ENCODE measurements around the gene ZNF92.
"Not testable (repeated sequence)": the region's sequence is repeated elsewhere in the genome, so short reads cannot be mapped to it uniquely, and the experiment has no call there.

Gene ZNF92

GRCh38 chr7:65373608-65374351 lies at the start of gene ZNF92:
TSS of gene ZNF92 (plus strand) at chr7:65373855. CDS start at chr7:65373998, 143 bp downstream.
- peak; percentile 74 for DNase-seq

GRCh38 chr7:65325793-65326432 lies 47.7 kb upstream of the ZNF92 start:
- no peak for DNase-seq

- DNase-seq, result no peak
Observed at GRCh38 chr7:65338346-65338745, 35.3 kb upstream of the ZNF92 start.

- DNase-seq, result no peak
Observed at GRCh38 chr7:65339257-65339656, 34.4 kb upstream of the ZNF92 start.

GRCh38 chr7:65342723-65343629 lies 30.7 kb upstream of the ZNF92 start:
- DNase-seq, result no peak

- DNase-seq, result not testable (repeated sequence)
Observed at GRCh38 chr7:65344541-65344940, 29.1 kb upstream of the ZNF92 start.

- no peak for DNase-seq
Observed at GRCh38 chr7:65354263-65354662, 19.4 kb upstream of the ZNF92 start.

- DNase-seq, result no peak
Observed at GRCh38 chr7:65369843-65370242, 3.8 kb upstream of the ZNF92 start.

- no peak for DNase-seq
Observed at GRCh38 chr7:65371468-65371867, 2.2 kb upstream of the ZNF92 start.

GRCh38 chr7:65379318-65379717 lies 5.7 kb downstream of the ZNF92 start:
- DNase-seq, result no peak

GRCh38 chr7:65381742-65382141 lies 8.1 kb downstream of the ZNF92 start:
- DNase-seq, result no peak

GRCh38 chr7:65382452-65382851 lies 8.8 kb downstream of the ZNF92 start:
- DNase-seq, result no peak

GRCh38 chr7:65387891-65388290 lies 14.2 kb downstream of the ZNF92 start:
- no peak for DNase-seq

- no peak for DNase-seq
Observed at GRCh38 chr7:65390588-65390987, 16.9 kb downstream of the ZNF92 start.

- DNase-seq, result no peak
Observed at GRCh38 chr7:65397730-65398142, 24.1 kb downstream of the ZNF92 start.

GRCh38 chr7:65398671-65399070 lies 25.0 kb downstream of the ZNF92 start:
- not testable (repeated sequence) for DNase-seq

GRCh38 chr7:65399101-65399500 lies 25.4 kb downstream of the ZNF92 start:
- not testable (repeated sequence) for DNase-seq

- no peak for DNase-seq
Observed at GRCh38 chr7:65404020-65404419, 30.4 kb downstream of the ZNF92 start.

GRCh38 chr7:65406706-65407105 lies 33.1 kb downstream of the ZNF92 start:
- DNase-seq, result not testable (repeated sequence)

GRCh38 chr7:65409363-65409762 lies 35.7 kb downstream of the ZNF92 start:
- DNase-seq, result no peak

- DNase-seq, result no peak
Observed at GRCh38 chr7:65411249-65411648, 37.6 kb downstream of the ZNF92 start.

- DNase-seq, result no peak
Observed at GRCh38 chr7:65422670-65423069, 49.0 kb downstream of the ZNF92 start.

- DNase-seq, result not testable (repeated sequence)
Observed at GRCh38 chr7:65423286-65423685, 49.6 kb downstream of the ZNF92 start.

All from T1000 (cell line).